GM18907 (cell line): Measurements from ENCODE around the gene STIM1.
"Not testable (repeated sequence)": the region's sequence is repeated elsewhere in the genome, so short reads cannot be mapped to it uniquely, and the experiment has no call there.

Experiments used
- ATAC-seq: cut with Tn5 transposase; IDR thresholded peaks from one replicate; pipeline ENCODE4 v1.9.1; 2021; ENCODE audit warnings: mild to moderate bottlenecking, moderate library complexity; ENCODE audit not compliant: unreplicated experiment

The STIM1 gene

DNA sequence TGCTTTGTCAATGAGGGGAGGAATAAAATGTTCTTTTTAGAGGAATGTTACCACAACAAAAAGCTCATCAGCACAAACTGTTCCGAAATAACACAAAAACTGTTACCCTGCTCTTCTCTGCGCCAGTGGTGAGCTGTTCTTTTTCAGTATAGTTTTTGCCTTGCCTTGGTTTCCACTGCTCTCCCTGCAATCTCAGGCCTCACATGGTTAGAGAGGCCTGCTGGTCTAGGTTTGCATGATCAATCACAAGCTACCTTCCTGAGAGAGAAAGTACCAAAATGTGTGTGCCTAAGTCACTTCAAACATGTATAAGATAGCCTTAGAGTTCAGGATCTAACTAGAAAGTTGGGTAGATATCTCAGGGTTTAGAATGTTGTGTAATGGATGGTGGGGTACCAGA, 114.6 kb downstream of the STIM1 start:
- ATAC-seq, result no peak

- no peak for ATAC-seq
Observed at GRCh38 chr11:3971756-3972404, 116.4 kb downstream of the STIM1 start.

DNA sequence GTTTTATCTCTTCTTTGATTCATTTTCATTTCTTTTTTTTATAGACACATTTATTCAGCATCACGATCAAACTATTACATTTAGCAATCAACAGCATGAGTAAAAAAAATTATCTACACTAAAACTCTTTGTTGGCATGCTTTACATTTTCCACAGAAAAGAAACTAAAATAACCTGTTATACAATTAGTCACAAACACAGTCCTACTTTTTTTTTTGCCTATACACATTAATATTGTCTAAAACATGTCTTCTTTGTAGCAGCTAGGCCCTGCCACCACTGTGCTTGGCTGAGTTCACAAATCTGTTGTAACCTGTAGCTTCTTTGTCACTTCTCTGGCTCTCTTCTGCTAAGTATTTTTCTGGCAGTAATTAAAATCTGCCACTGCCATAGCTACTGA, 117.0 kb downstream of the STIM1 start:
- ATAC-seq, result no peak

GRCh38 chr11:3977078-3977477, 121.6 kb downstream of the STIM1 start:
- no peak for ATAC-seq

DNA sequence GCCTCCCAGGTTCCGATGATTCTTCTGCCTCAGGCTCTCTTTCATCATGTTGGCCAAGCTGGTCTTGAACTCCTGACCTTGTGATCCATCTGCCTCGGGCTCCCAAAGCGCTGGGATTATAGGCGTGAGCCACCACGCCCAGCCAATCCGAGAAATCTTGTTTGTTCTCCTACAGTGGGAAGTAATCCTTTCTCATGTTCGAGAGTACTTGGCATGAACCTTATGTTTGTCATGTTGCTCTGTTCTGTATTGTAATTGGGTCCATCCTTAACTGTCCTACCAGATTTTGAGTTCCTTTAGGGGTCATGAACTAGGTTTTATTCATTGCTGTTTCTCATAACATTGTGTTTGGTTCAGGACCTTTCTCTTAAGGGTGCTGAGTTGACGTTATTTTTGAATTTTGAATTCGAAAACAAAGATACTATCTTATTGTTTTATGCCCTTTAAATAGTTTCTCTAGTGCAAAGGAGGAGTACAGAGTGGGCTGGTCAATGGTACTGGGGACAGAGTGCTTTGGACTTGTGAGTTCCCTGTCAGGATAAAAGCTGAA, 125.7 kb downstream of the STIM1 start:
- no peak for ATAC-seq

DNA sequence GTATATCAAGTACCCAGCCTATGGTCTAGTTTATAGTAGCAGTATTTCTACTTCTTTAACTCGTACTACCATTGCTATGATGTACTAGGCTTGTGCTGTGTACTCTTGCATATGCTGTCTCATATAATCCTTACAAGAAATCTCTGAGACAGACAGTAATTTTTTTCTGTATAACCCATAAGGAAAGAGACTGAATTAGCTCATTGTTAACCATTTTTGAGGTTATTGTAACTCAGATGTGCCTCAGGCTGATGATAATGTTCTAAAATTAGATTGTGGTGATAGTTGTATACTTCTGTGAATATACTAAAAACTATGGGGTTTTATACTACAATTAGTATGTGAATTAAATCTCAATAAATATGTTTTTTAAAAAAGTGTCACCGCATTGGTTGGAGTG, 127.0 kb downstream of the STIM1 start:
- no peak for ATAC-seq

GRCh38 chr11:3983101-3983500, 127.6 kb downstream of the STIM1 start:
- ATAC-seq, result no peak

DNA sequence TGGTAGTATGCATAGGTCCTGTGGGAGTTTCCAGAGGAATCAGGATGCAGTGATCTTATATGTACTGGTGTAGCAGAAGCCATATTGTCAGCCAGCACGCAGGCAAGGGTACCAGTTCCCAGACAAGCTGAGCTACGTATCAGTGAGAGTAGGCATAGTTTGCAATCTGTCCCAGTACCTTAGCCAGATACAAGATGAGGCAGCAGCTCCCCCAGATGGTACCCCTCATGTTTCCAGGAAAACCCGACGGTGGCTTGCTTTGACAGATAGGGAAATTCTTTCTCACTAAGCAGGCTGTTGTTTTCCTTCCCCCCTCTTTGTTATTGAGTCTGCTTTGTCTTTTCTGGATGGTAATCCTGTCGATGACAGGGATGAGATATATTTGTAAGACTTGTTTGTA, 129.4 kb downstream of the STIM1 start:
- no peak for ATAC-seq

DNA sequence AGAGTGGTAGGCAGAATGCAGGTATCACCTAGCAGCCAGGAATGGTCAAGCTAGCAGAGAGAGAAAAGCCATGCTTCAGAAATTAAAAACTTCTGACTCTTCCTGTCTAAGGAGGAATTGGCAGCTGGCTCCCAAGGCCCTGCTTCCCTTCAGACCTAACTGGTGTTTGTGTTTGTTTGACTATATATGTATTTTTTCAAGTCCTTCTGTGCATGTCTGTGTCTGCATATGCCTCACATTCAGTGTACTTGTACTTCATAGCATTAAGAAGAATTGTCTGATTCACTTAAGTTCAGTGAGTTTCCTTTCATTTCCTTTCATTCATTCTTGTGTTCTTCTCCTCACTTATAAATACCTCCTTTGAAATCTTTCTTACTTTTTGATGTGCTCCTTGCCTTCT, 130.2 kb downstream of the STIM1 start:
- no peak for ATAC-seq

GRCh38 chr11:3986301-3986700, 130.8 kb downstream of the STIM1 start:
- ATAC-seq, result no peak

DNA sequence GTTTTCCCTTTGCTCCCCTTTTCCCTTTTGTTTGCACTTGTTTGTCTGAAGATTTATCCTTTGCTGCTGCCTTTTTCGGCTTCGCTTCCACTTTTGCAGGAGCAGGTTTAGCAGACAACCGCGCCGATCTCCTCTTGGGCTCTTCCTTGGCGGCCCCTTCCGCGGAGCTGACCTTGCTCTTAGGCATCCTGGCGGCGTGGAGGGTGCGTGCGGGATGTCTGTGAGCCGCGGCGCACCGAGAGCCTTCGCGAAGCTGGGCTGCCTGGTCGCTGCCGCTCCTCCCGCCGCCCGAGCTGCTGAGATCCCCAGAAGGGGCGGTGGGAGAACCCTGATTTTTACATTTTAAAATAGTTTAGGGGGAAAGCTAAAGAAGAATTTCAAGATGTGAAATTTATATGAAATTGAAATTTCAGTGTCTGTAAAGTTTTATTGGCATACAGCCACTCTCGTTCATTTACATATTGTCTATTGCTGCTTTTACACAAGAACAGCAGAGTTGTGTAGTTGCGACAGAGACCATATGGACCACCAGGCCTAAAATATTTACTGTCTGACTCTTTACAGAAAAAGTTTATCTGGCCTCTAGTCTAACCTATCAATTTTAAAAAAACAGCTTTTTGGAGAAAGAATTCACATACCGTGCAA, 133.9 kb downstream of the STIM1 start:
- no peak for ATAC-seq

GRCh38 chr11:3989921-3990290, 134.4 kb downstream of the STIM1 start:
- no peak for ATAC-seq

- ATAC-seq, result no peak
Observed at GRCh38 chr11:3990406-3990805, 134.9 kb downstream of the STIM1 start.

DNA sequence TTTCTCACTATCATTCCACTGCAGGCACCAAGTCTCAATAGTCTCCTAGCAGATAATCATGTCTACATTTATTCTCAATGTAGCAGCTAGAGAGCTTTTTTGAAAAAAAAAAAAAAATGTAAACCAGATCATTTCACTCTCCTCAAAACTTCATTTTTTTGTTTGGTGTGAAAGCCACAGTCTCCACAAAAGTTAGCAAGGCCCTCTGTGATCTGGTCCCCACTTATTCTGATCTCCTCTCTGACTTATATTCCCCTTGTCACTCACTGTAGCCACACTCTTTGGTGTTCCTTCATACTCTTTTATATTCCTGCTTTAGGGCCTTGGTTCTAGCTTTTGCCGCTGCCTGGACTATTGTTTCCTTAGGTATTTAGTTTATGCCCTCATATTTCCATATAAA, 137.5 kb downstream of the STIM1 start:
- no peak for ATAC-seq

GRCh38 chr11:3994030-3994640, 138.7 kb downstream of the STIM1 start:
- no peak for ATAC-seq

DNA sequence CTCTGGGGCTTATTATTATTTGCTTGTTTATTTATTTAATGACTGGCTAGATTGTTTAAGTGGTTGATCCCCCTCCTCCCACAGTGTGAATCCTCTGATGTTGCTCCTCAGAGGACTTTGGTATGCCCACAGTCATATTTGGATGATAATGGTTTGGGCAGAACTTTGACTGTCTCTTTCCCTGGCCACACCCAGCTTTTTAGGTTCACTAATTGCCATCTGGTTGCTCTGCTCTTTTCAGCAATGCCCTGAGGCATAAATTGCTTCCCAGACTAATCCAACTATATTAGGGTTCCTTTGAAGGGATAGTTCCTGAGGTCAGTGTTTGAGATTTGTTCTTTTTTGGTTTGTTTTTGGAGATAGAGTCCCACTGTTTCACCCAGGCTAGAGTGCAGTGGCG, 139.8 kb downstream of the STIM1 start:
- no peak for ATAC-seq

GRCh38 chr11:3995949-3996554, 140.6 kb downstream of the STIM1 start:
- no peak for ATAC-seq

DNA sequence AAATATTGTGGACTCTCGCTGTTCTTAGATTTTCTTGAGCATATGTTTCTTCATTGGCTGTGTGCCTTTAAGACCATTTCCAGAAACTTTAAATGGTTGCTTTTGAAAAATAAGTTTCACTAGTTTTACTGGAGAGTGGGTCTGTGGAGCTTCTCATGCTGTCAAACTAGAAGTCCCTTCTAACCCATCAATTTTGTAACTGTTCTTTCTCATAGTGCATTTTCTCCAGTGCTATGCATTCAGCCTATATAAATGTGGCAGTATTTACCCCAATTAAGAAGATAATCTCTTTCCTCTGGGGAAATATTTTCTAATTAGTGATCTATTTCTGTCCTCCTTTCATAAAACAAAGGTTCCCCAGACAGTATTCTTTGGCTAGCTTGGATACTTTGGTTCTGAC, 141.2 kb downstream of the STIM1 start:
- ATAC-seq, result no peak

GRCh38 chr11:4004753-4005152, 149.3 kb downstream of the STIM1 start:
- ATAC-seq, result not testable (repeated sequence)

DNA sequence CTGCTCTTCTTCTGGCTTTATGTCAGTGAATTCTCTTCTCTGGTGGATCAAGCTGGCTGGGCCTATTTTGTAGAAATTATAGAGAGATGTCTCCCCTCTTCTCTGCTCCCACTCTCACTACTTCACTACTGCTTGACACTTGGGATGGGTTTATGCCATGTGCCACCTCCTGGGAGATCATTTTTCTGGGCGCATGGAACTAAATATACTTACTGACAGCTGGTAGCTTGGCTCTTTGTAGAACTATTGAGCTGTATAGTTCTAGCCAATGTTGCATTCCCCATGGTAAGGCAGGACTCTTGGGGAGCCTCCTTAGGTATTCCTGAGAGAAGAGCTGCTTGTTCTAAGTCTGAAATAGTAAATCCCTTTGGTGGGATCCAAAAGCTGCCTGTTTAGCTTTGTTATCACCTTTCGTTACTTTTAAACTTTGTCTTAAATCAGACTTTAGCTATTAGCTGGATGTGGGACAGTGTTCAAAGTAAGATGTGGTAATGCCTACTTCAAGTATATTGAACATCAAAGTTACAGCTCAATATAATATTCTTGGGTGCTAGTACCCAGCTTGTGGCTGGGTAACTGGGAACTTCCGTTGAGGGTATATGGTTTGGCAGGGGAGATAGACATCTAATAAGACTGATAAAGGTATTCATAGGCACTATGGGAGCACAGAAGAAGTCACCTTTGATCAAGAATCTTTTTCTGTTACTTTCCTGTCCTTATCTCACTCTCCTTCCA, 151.6 kb downstream of the STIM1 start:
- ATAC-seq, result no peak

DNA sequence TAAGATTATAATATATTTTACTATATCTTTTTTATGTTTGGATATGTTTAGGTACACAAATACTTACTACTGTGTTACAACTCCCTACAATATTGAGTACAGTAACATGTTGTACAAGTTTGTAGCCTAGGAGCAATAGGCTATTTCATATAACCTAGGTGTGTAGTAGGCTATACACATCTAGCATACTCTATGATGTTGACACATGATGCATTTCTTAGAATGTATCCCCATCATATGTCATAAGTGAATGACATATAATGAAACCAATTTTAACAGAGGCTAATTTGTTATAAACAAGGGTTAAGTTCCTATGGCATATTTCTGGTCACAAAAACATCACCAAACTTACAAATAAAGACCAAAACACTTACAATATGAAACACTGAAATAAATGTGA, 152.7 kb downstream of the STIM1 start:
- no peak for ATAC-seq
